Stimulated activated naive CD8-positive, alpha-beta T cell treated with anti-CD3 and anti-CD28 coated beads, Interleukin-15, Interleukin-2, amounts not matched to agents 100 U/mL and 50 U/mL, for 24 hours (primary cell): ENCODE data around the gene RIOK3.
"Not testable (repeated sequence)": the region's sequence is repeated elsewhere in the genome, so short reads cannot be mapped to it uniquely, and the experiment has no call there.

Experiments
- ATAC-seq: fragments of 150-1000 bp; cut with Tn5 transposase; one replicate; pipeline ENCODE4 v1.10.0; 2021
- DNase-seq: peaks from one replicate; pipeline ENCODE4 v3.0.0; 2021

Gene RIOK3

DNA sequence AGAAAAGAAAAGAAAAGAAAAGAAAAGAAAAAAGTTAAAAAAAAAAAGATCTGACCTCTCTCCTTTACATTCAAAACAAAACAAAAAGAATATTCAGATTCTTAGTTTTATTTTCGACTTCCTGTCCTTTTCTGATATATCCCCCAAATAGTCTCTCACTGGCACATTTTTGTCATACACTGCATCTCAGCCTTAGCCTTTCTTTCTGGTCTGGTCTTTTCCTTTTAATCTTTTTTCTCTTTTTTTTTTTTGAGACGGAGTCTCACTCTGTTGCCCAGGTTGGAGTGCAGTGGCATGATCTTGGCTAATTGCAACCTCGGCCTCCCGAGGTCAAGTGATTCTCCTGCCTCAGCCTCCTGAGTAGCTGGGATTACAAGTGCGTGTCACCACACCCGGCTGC lies 1.6 kb upstream of the RIOK3 start:
- DNase-seq (no peak), ATAC-seq (no peak)

DNA sequence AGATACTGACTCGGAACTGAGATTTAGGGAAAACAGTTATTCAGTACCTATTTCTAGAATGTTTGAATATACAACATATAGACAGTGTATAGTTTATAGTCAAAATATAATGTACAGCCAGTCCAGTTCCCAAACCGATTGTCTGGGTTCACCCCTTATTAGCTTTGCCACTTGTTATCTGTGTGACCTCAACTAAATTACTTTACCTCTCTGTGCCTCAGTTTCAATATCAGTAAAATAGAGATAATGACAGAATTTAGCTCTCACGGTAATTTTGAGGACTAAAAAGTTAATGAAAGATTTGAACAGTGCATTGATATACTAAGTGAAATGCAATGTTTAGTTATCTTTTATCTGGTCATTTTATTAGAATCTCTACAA lies 750 bp upstream of the RIOK3 start:
- DNase-seq (no peak), ATAC-seq (no peak)

DNA sequence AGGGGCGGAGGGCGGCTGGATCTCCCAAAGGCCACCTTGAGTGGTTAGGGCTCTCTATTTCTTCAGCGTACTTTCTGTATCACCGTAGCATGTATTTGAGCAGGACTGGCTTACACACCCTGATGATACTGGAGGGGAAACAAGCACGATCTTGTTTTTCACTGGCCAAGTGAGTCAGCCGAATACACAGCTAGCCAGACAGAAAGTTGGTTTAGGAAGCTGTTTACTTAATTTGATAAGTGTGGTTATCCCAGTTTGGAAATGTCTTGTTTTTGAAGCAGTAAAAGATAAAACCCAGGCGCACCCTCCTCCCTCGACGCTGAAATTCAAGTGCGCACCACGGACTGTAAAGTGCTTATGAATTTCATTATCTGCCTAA lies 582 bp downstream of the RIOK3 start:
- ATAC-seq (peak; percentile 4), DNase-seq (no peak)

DNA sequence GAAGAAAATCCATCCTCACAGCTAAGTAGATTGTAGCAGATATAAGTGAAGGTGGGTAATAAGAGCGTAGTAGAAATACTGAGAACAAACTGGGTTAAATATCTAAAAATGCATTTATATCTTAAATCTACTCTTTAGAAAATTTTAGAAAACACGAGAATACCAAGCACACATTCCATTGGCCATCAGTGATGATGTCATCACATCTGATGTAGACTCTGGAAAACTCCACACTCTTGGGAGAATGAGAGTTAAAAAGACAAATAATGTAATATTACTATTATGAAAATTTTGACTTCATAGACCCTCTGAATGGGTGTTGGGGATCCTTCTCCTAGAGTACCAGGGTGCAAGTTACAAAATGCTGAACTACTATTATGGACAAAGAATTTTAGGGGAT lies 3.7 kb downstream of the RIOK3 start:
- ATAC-seq = no peak
- no peak for DNase-seq

DNA sequence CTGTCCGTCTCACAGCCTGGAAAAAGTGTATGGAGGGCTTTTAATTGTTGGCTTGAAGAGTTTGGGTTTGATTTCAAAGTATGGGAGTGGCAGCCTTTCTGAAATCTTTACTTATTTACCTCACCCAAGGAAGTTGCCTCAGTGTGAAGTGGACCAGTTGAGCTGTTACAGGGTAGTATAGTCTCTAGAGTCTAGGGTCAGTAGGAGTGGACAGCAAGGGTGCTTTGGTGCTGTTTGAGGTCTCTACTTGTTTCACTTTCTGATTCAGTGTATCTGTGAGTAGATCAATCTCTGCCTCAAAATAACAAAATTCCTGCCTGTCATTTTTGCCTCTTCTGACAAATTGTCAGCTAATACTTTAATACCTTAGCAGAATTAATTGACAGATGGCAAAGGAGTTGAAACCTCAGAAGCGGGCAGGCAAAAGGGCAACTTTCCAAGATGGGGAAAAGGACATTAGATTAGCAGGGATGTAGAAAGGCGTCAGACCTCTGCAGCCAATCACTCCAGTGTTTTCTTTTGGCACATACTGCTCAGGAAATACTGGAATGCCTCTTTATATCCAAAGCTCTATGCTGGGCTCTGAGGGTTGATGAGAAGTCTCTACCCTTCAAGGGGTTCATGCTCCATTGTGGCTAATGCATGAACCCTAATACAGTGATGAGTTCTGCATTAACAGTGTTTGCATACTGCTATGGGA lies 5.9 kb downstream of the RIOK3 start:
- DNase-seq = no peak
- ATAC-seq = no peak

DNA sequence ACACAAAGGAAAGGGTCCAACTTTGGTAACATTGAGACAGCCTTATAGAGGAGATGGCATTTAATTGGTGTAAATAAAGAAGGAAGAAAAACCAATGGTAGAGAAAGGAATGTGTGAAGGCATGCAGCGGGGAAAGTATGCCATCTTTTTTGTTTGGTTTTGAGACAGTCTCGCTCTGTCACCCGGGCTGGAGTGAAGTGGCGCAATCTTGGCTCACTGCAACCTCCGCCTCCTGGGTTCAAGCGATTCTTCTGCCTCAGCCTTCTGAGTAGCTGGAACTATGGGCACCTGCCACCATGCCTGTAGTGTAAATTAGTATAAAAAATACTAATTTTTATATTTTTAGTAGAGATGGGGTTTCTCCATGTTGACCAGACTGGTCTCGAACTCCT lies 6.4 kb downstream of the RIOK3 start:
- DNase-seq (no peak), ATAC-seq (no peak)

DNA sequence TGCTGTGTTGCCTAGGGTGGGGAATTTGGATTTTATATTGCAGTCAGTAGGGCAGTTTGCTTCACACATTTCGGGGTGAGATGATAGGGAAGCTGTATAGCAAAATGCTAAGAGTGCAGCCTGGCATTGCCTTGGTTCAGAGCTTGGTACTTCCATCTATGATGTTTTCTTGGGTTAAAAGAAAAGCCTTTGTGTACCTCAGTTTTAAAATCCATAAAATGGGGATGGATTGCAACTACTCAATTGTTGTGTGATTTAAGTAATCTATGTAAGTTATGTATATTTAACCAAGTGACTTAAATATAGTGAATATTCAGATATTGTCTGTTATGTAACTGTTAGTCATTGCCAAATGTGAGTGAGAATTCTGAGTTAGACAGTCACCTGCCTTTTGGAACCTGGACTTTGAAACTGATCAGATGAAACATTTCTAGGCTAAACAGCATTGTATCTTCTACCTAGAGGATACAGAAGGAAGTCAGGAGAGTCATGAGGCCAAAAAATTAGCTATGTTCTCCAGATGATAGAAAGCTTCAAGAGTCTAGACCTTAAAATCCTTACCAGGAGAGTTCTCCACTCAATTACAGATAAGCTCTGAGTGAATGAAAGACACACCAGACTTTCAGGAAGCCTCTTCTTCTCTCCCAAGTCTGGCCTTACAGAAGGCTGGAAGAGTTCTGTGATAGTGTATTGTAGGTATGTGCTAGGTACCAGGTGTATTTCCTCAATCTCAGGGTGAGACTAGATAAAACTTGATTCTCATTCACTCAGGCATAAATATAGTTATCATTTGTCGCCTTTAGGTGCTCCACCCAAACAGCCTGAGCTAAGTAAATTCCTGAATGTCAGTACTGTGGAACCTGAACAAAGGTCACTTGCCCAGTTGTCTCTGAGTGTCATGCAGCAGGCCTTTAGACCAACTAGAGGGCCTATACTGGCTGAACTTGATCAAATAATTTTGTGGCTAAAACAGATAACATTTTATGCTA lies 7.5 kb downstream of the RIOK3 start:
- DNase-seq (no peak), ATAC-seq (no peak)

DNA sequence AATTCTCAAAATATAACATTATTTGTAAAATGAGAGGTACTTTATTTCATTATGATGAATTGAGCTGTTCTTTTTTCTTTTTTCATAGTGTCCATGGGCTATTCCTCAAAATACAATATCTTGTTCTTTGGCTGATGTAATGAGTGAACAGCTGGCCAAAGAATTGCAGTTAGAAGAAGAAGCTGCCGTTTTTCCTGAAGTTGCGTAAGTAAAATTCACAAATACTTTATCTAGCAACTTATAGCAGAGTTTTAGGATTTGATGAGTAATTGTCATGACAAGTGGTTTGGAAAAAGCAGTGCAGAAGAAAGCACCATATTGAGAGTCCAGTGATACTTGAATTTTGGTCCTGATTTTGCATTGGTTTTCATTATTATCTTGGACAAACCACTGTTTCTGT lies 9.8 kb downstream of the RIOK3 start:
- no peak for ATAC-seq

DNA sequence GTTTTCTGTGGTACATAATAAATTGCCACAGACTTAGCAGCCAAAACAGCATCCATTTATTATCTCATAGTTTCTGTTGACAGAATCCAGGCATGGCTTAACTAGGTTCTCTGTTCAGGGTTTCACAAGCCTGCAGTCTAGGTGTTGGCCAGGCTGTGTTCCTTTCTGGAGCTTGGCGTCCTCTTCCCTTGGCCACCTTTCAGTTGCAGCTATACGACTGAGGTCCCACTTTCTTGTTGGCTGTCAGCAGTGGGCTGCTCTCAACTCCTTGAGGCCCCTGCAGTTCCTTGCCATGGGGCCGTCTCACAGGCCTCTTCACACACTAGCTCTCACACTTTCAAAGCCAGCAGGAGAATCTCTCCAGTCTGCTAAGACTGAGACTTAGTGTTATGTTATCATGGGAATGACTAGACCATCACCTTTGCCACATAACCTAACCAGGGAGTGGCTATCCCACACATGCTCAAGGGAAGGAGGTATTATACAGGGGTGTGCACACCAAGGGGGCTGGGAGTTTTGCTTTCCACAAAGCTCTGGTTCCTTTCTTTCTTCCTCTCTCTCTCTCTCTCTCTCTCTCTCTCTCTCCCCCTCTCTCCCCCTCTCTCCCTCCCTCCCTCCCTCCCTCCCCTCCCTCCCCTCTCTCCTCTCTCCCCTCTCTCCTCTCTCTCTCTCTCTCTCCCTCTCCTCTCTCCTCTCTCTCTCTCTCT lies 15.8 kb downstream of the RIOK3 start:
- DNase-seq (no peak), ATAC-seq (no peak)

More for the DNA sequence above, 9.8 kb downstream of the RIOK3 start:
- DNase-seq = no peak

DNA sequence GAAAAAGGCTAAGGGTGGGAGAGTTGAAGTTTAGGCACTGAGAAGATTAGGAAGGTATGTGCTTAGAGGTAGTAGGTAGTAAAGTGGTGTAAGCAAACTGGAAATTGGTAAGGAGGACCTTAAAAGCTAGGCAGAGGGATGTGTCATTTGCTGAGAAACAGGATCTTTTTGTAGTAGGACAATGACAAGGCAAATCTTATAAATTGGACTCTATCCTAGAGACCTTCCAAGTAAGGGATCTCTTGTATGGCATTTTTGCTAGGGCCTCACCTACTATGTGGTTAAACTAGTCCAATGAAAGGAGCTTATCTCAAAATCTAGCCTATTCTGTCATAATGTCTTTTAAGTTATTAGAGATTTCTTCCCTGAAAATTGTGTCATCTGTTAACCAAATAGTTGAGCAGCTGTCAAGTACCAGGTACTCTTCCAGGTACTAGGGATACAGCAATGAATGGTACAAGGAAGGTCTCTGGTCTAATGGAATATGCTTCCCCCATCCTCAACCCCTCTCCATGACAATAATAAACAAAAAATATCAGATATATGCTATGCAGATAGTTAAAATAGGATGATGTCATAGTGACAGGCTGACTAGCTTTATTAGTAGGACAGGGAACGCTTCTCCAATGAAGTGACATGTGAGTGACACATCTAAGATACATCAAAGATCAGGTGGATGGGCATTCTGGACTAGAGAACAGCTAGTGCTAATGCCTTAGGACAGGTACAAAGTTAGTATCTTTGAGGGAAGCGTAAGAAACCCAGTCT lies 17.7 kb downstream of the RIOK3 start:
- DNase-seq (no peak), ATAC-seq (no peak)

DNA sequence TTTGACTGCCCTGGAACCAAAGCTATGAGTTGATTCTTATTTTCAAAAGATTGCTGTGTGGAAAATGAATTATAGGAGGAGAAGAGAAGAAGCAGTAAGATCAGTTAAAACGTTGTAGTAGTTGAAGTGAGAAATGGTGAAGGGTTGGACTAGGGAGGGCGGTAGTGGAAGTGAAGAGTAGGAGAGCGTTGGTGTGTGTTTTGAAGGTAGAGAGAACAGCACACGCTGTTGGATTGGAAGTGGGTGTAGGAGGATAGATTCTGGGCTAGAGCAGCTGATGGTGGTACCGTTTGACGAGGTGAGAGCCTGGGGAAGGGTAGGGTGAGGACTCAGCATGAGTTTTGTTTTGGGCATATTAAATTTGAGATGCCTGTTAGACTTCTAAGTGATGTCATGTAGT lies 18.4 kb downstream of the RIOK3 start:
- DNase-seq = no peak
- ATAC-seq = no peak

DNA sequence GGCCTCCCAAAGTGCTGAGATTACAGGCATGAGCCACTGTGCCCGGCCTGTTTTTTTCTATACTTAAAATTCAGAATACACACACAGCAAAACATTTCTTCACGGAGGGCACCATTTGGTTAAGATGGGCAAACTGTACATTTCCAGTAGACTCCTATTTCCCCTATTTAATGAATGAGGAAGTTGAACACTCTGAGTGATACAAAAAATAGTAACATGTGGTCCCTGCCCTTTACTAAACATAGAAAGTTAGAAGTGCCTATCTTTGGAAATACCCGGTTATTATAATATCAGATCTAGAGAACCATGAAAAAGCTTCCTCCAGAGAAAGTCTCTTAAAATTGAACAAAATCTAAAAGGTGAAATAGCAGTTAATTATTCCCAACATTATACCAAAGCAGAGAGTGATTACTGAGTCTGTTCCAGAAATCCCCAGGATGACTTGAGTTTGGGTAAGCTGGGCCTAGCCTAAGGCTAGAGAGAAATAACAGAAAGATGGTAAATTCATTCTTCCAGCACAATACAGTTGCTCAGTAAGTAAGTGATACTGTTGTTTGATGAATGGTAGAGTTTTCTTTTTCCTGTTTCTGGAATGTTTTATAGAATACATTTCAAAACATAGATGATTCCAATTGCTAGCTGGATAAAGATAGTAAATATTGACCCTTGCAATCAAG lies 26.9 kb downstream of the RIOK3 start:
- ATAC-seq (no peak), DNase-seq (no peak)

DNA sequence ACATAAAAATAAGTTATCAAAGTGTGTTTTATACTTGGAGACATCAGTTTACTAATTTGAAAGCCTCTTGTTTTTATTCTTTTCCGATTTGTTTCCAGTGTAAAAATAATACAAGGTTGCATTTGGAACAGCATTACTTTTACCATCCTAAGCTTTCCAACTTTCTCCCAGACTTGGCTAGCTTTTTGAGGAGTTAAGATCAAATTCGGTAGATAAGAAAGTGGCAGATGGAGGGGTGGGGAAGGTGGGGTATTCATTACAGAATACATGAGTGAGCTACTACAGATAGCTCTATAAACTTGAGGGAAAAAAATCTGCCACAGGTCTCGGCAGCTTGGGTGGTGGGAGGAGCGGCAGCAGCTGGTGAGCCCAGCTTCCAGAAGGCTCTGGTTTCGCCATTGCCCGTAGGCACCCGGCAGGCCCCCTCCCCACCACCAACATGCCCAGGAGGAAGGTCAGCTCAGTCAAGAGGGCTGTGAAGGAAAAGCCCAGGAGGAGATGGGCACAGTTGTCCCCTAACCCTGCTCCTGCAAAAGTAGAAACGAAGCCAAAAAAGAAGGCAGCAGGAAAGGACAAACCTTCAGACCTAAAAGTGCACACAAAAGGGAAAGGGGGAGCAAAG lies 31.6 kb downstream of the RIOK3 start:
- ATAC-seq = no peak
- DNase-seq = no peak

DNA sequence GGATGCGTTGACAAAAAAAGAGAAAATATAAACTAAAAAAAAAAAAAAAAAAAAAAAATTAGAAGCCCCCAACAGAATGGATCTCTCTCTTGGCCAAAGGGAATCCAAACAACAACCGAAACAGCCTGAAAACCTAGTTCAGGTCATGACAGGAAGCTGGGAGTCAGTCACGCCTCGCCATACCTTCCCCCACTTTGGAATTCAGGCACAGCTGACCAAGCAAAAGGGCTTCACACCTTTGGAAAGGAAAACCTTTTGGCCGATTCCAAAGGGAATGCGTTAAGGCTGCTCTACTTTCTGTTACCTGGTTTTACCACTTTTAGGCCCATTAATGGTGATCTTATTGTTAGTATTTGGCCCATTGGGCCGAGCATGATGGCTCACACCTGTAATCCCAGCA lies 32.3 kb downstream of the RIOK3 start:
- ATAC-seq = no peak
- no peak for DNase-seq

DNA sequence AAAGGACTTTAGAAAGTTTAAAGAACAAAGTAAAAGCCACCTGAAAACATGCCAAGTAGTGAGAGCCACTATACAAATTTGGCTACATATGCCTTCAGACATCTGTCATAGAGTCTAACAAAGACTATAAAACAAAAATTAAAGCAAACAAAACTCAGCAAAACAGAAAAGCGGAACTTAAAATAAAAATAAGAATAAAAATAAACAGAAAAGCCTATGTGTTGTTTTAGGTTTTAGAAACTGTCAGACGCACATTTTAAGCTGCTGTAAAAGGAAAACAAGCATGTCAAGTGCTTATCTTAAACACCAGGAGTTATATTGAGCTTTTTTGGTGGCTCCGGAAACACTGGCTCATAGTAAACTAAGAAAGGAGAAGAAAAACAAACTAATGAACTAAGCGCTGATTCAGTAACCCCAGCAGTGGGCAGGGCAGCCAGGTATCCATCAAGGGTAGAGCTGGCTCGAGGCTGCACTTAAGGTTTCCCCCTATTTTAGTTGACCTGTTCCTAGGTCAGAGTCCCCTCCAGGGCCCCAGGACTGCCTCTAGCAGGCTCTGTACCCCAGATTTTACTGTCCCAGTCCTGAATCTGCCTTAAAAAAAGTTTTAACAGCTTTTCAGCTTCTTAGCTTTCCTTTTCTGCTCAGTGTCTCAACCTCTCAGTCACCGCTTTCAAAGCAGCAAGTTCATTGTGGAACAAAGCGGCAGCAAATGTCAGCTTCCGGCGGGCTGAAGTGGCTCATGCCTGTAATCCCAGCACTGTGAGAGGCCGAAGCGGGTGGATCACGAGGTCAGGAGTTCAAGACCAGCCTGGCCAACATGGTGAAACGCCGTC lies 34.9 kb downstream of the RIOK3 start:
- ATAC-seq = peak; percentile 76
- peak; percentile 44 for DNase-seq

DNA sequence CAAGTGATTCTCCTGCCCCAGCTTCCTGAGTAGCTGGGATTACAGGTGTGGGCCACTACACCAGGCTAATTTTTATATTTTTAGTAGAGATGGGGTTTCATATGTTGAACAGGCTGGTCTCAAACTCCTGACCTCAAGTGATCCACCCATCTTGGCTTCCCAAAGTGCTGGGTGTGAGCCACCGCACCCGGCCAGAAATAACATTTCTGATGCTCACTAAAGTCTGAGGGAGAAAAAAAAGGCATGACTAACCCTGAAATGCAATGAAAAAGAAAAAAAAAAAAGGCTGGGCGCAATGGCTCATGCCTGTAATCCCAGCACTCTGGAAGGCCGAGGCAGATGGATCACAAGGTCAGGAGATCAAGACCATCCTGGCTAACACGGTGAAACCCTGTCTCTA lies 36.5 kb downstream of the RIOK3 start:
- ATAC-seq, DNase-seq: not testable (repeated sequence)

DNA sequence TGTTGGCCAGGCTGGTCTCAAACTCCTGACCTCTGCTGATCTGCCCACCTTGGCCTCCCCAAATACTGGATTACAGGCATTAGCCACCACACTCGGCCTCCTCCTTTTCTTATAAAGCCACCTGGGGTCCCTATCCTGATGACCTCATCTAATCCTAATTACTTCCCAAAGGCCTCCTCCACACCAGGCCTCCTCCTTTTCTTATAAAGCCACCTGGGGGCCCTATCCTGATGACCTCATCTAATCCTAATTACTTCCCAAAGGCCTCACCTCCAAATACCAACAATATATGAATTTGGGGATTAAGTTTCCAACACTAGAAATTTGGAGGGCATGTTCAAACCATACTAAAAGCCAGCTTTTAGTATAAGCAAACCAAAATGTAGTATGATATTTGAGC lies 40.6 kb downstream of the RIOK3 start:
- DNase-seq = no peak
- no peak for ATAC-seq

DNA sequence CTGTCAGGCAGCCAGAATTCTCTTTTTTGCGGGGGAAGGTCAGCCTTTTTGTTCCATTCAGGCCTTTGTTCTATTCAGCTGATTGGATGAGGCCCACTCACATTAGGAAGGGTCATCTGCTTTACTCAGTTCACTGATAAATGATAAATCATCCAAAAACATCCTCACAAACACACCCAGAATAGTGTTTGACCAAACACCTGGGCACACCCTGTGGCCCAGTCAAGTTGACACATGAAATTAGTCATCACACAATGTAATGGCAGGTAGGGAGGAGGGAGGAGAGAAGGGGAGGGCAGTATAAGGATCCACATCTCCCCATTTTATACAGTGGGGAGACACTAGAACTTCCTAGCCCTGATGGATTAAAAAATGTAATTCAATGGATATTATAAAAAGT lies 41.9 kb downstream of the RIOK3 start:
- ATAC-seq (no peak), DNase-seq (no peak)

DNA sequence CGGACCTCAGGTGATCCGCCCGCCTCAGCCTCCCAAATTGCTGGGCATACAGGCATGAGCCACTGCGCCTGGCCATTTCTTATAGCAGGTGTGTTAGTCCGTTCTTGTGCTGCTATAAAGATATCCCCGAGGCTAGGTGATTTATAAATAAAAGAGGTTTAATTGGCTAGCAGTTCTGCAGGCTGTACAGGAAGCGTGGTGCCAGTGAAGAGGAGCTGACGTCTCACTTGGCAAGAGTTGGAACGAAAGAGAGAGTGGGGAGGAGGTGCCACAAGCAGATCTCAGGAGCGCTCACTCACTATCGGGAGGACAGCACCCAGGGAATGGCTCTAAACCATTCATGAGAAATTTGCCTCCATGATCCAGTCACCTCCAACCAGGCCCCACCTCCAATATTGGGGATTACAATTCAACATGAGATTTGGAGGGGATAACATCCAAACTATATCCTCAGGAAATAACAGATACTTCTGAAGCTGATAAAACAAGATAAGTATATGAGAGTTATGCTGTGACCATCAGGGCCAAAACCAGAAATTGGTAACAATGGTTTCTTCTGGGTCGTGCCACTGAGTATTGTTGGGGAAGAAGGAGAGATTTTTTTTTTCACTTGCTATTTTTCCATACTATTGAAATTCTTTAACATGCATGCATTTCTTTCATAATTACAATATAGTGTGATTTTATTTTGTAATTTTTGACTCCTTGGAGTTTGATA lies 42.8 kb downstream of the RIOK3 start:
- ATAC-seq = no peak
- no peak for DNase-seq

DNA sequence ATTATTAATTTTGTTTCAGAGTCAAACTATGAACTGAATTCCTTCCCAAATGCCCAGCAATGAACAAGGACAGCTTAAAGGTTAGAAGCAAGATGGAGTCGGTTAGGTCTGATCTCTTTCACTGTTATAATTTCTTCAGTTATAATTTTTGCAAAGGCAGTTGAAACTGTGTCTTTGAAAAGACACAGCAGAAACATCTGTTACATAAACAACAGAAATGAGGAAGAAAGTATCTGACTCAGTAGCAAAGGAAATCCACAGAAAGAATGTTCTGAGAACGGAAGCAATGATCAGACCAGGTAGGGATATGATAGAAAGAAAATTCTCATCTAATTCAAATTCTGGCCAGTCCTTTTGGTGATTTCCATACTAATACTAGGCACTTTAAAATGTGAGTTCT lies 45.0 kb downstream of the RIOK3 start:
- DNase-seq = no peak
- ATAC-seq = no peak
